Large intestine (tissue), 3 donors: ENCODE results near the gene SPATA18. TPM values are rescaled to one million over a fixed set of nuclear protein-coding genes. Genes with fewer than 3 reads are reported as not detected.
A peak's percentile ranks its signal among the peaks of the same experiment; 100 is the strongest.

Source experiments
- DNase-seq, 2 donors: peaks; one replicate each; pipeline versions ENCODE4 v3.0.0 to v3.0.0-alpha.2; 2013
- H3K27ac ChIP-seq: one replicate; pipeline ENCODE4 v1.5.1; 2013; ENCODE audit warnings: low read length
- H3K27me3 ChIP-seq: 2 replicates; pipeline ENCODE4 v1.6.1; 2013; ENCODE audit warnings: low read length; ENCODE audit not compliant: control insufficient read depth, insufficient read depth
- H3K36me3 ChIP-seq: 2 replicates; pipeline ENCODE4 v1.6.1; 2013; ENCODE audit warnings: low read length; ENCODE audit not compliant: control insufficient read depth, insufficient read depth
- H3K4me1 ChIP-seq: one replicate; pipeline ENCODE4 v1.6.1; 2013; ENCODE audit warnings: low read length; ENCODE audit not compliant: control insufficient read depth, insufficient read depth
- H3K4me3 ChIP-seq: one replicate; pipeline ENCODE4 v1.5.1; 2013; ENCODE audit warnings: low read length
- H3K9me3 ChIP-seq: one replicate; pipeline ENCODE4 v1.6.1; 2013; ENCODE audit warnings: mild to moderate bottlenecking, low read depth, low read length, moderate library complexity; ENCODE audit not compliant: control insufficient read depth
- WGBS: methylation state at CpG from one replicate; pipeline ENCODE4 v1.1.5; 2013; ENCODE audit warnings: low lambda C conversion rate; ENCODE audit not compliant: insufficient coverage; 5-methylcytosine and 5-hydroxymethylcytosine counted together
- polyA plus RNA-seq: library from polyadenylated mRNA; unstranded; fragments of 120-200 nt; gene quantifications from one replicate; pipeline ENCODE4 v1.2.1, GENCODE V29; 2013

The SPATA18 gene
- polyA plus RNA-seq, 1 donor, result 0.78 TPM

- peak; percentile 62 to 87 for DNase-seq
- Histone ChIP-seq H3K9me3 (no peaks in the 10 kb centered on the region), H3K4me3 (no peak overlapping the region), H3K27me3 (no peaks in the 10 kb centered on the region), H3K4me1 (peaks cover 28% of the 10 kb centered on the region), H3K36me3 (peaks cover 6% of the 10 kb centered on the region), H3K27ac (peak overlapping the region; percentile 82)
- no CpG with 5 or more reads among the region's 1 CpG for WGBS
Observed at GRCh38 chr4:52017814-52018213, 33.3 kb upstream of the SPATA18 start.

DNA sequence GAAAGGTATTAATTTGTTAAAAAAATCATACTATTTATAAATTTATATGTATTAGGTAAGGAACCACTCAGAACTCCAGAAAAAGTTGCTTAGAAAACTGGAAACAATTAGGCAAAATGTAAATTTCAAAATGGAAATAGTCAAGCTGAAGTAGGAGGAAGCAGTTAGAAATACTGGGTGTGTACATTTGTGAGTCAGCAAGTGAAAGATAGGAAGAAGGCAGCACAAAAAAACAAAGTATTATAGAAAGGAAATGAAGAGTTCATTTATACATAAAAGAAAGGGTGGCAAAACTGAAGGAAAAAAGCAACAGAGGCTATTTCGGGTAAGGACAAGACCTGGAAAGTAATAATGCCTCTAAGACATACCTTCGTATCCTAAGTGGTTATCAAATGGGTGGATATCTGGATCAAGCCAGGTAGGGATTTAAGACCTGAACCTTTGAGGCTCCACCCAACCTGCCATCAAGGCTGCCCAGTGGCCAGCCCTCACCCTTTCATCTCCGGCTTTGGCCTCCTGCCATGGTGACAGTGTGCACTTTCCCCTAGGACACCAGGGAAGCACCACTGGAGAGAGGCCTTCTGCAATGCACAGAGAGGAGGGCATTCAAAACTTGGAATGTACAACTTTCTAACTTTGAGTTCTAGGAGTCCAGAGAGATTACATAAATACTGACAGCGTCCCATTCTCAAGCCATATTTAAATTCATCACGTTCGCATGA lies 31.0 kb upstream of the SPATA18 start, which contains the start of gene LRRC66:
Gene LRRC66, minus strand, starts transcription at position 428 of the 722 bp plus-strand sequence. CDS start 2,750 bp downstream, outside the sequence.
- Histone ChIP-seq H3K27ac (peak within 1 kb of the TSS; percentile 82), H3K27me3 (no peaks in the 10 kb centered on the region), H3K9me3 (no peaks in the 10 kb centered on the region), H3K4me3 (no peak within 1 kb of the TSS), H3K4me1 (peaks cover 21% of the 10 kb centered on the region), H3K36me3 (peaks cover 15% of the 10 kb centered on the region)
- DNase-seq, result peak in 1 of 2 donors; percentile 71
- no CpG with 5 or more reads among the region's 6 CpGs for WGBS

GRCh38 chr4:52028970-52029369 lies 22.1 kb upstream of the SPATA18 start:
- WGBS, result no CpG with 5 or more reads among the region's 1 CpG
- H3K4me1 ChIP-seq, result no peaks in the 10 kb centered on the region
- no peak for DNase-seq
- H3K36me3 ChIP-seq, result peaks cover 34% of the 10 kb centered on the region
- H3K27ac ChIP-seq, result no peak overlapping the region
- H3K4me3 ChIP-seq, result no peak overlapping the region
- no peaks in the 10 kb centered on the region for H3K9me3 ChIP-seq
- H3K27me3 ChIP-seq, result no peaks in the 10 kb centered on the region

- no peaks in the 10 kb centered on the region for H3K27me3 ChIP-seq
- peaks cover 26% of the 10 kb centered on the region for H3K36me3 ChIP-seq
- no peaks in the 10 kb centered on the region for H3K9me3 ChIP-seq
- DNase-seq, result no peak
- no CpG with 5 or more reads among the region's 1 CpG for WGBS
- H3K4me1 ChIP-seq, result peaks cover 14% of the 10 kb centered on the region
- no peak overlapping the region for H3K4me3 ChIP-seq
- no peak overlapping the region for H3K27ac ChIP-seq
Observed at GRCh38 chr4:52032005-52032404, 19.1 kb upstream of the SPATA18 start.

GRCh38 chr4:52035190-52035589 lies 15.9 kb upstream of the SPATA18 start:
- no CpG with 5 or more reads among the region's 2 CpGs for WGBS
- Histone ChIP-seq H3K4me3 (no peak overlapping the region), H3K36me3 (peaks cover 10% of the 10 kb centered on the region), H3K4me1 (peaks cover 14% of the 10 kb centered on the region), H3K9me3 (no peaks in the 10 kb centered on the region), H3K27me3 (no peaks in the 10 kb centered on the region), H3K27ac (no peak overlapping the region)
- DNase-seq, result no peak

- H3K27me3 ChIP-seq, result no peaks in the 10 kb centered on the region
- 20% methylated on average over 1 of the region's 7 CpGs for WGBS
- DNase-seq, result peak in 1 of 2 donors; percentile 53
- H3K27ac ChIP-seq, result peak overlapping the region; percentile 28
- H3K9me3 ChIP-seq, result no peaks in the 10 kb centered on the region
- H3K36me3 ChIP-seq, result peaks cover under 1% of the 10 kb centered on the region
- H3K4me1 ChIP-seq, result peaks cover 14% of the 10 kb centered on the region
- H3K4me3 ChIP-seq, result peak overlapping the region; percentile 83
Observed at GRCh38 chr4:52036886-52037530, 14.1 kb upstream of the SPATA18 start.

- 0% methylated on average over 1 of the region's 25 CpGs for WGBS
- peaks cover 14% of the 10 kb centered on the region for H3K4me1 ChIP-seq
- peak in 1 of 2 donors; percentile 52 for DNase-seq
Observed at GRCh38 chr4:52037689-52038102, 13.4 kb upstream of the SPATA18 start.

DNA sequence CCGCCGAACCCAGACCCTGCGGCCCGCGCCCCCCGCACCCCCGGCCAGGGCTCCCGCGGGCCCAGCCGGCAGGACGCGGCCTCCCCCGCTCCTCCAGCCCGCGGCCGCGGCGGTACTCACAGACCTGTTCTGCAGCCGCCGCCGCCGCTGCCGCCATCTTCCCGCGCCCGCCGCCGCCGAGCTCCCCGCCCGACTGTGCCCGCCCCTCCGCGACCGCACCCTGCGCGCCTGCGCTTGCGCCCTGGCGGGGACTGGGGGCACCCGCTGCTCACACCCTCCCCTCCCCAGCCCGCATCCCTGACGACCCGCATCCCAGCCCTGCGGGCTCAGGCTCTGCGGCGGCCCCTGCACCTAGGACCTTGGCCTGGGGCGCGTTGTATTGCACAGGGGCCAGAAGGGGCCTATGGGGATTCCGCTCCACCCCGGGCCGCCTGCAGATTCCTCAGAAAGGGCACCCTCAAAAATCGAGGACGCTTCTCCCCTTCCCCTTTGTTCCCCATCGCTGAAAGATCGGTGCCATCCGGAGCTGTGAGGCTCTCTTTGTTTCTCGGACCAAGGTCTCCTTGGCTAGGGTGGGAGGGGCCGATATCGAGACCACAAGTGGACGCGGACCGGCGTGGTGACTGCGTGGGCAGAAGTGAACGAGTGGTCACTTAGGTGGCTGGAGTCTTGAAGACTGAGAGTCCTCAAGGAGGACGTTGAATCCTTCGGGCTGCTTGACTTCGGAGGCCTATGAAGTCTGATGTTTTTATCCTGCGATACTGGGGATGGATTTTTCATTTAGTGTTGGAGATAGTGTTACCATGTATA lies 12.8 kb upstream of the SPATA18 start, which contains the start of gene SGCB:
Gene SGCB, minus strand, starts transcription at position 197 of the 810 bp plus-strand sequence. Its CDS starts 40 bp downstream, at position 157.
- Histone ChIP-seq H3K9me3 (no peaks in the 10 kb centered on the region), H3K27me3 (peaks cover 5% of the 10 kb centered on the region), H3K4me1 (peaks cover 14% of the 10 kb centered on the region), H3K36me3 (no peaks in the 10 kb centered on the region), H3K4me3 (peak within 1 kb of the TSS; percentile 83), H3K27ac (peak within 1 kb of the TSS; percentile 37)
- DNase-seq, result peak; percentile 51 to 71
- no CpG with 5 or more reads among the region's 70 CpGs for WGBS

More at GRCh38 chr4:52037689-52038102, 13.4 kb upstream of the SPATA18 start:
- peaks cover 5% of the 10 kb centered on the region for H3K27me3 ChIP-seq
- no peaks in the 10 kb centered on the region for H3K9me3 ChIP-seq
- H3K27ac ChIP-seq, result peak overlapping the region; percentile 37
- no peaks in the 10 kb centered on the region for H3K36me3 ChIP-seq
- H3K4me3 ChIP-seq, result peak overlapping the region; percentile 83

DNA sequence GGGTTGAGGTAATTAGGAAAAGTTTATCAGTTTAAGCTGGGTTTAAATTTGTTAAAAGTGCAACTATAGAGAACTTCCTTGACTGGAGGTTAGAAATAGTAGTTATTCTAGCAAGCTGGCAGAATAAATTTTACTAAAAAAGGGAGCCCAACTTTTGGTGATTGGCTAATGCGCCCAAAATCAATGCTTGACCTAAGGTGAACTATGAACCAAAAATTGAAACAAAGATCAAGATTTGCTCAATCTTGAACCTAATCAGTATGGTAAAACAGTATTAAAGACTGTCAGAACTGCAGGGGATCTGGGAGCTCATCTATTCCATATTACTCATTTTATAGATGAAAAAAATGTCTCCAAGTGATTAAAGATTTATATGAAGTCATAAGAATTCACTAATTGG lies 6.1 kb upstream of the SPATA18 start:
- Histone ChIP-seq H3K27me3 (peaks cover 10% of the 10 kb centered on the region), H3K36me3 (no peaks in the 10 kb centered on the region), H3K27ac (no peak overlapping the region), H3K4me3 (no peak overlapping the region), H3K4me1 (no peaks in the 10 kb centered on the region), H3K9me3 (no peaks in the 10 kb centered on the region)
- no peak for DNase-seq
- WGBS, result 100% methylated on average over 1 of the region's 1 CpG

DNA sequence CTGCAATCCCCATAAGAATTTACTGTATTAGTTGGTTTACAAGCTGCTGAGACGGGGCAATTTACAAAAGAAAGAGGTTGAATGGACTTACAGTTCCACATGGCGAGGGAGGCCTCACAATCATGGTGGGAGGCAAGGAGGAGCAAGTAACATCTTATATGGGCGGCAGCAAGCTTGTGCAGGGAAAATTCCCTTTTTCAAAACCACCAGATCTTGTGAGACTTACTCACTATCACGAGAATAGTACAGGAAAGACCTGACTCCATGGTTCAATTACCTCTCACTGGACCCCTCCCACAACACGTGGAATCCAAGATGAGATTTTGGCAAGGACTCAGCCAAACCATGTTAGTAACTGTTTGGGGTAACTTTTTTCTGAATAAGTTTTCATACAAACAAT lies 1.8 kb upstream of the SPATA18 start:
- Histone ChIP-seq H3K4me1 (no peaks in the 10 kb centered on the region), H3K36me3 (no peaks in the 10 kb centered on the region), H3K4me3 (no peak overlapping the region), H3K9me3 (peaks cover 4% of the 10 kb centered on the region), H3K27me3 (peaks cover 22% of the 10 kb centered on the region), H3K27ac (no peak overlapping the region)
- no CpG with 5 or more reads among the region's 5 CpGs for WGBS
- DNase-seq, result no peak
